ENCODE results near the gene RABGGTA.

DNA sequence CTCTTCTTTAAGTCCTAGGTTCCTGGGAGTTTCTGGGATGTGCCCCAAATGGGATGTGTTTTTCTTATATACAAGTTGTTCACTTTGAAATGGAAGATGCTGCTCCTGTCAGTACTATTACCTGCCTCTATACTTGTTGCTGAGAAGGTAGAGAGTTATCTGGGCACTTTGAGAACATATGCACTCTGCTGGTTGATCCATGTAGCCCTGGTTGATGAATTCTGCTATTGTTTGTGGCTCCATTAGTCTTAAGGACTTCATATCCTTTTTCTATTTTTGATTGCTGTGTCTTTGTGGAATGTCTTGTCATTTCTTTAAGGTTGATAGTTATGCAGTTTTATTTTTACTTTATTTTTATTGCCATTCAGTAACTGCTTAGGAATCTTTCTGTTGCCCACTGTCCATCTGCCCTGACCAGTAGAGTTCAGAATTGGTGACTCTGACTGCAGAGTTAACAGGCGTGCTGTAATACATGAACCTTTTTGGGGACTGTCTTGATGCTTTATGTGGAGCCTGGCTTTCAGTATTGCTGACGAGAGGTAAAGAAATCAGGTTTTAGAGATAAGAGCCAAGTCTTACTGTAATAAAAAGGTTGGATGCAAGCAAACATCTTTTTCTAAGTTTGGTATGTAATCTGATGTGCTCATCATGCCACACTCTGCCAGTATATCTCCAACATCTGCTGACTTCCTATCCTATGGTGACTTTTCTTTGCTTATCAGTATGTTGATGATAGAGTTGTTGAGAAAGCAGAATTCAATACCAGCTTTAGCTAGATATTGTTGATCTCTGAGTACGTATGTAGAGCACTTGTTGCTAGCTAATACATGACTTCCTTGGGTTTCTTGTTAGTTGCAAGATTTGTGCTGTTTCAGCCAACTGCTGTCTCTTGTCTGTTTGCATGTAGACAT is 37.0 kb downstream of the RABGGTA start:
- TF ChIP-seq, protein P1, sequence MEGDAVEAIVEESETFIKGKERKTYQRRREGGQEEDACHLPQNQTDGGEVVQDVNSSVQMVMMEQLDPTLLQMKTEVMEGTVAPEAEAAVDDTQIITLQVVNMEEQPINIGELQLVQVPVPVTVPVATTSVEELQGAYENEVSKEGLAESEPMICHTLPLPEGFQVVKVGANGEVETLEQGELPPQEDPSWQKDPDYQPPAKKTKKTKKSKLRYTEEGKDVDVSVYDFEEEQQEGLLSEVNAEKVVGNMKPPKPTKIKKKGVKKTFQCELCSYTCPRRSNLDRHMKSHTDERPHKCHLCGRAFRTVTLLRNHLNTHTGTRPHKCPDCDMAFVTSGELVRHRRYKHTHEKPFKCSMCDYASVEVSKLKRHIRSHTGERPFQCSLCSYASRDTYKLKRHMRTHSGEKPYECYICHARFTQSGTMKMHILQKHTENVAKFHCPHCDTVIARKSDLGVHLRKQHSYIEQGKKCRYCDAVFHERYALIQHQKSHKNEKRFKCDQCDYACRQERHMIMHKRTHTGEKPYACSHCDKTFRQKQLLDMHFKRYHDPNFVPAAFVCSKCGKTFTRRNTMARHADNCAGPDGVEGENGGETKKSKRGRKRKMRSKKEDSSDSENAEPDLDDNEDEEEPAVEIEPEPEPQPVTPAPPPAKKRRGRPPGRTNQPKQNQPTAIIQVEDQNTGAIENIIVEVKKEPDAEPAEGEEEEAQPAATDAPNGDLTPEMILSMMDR (IDR thresholded peaks at IDR 0.05), result no peak
- no peak for TF ChIP-seq EZH2 (IDR thresholded peaks at IDR 0.05; ENCODE audit: borderline replicate concordance, insufficient read depth, low read depth, low read length, poor library complexity, severe bottlenecking)
